H9 (cell line): ENCODE results near the gene CREB3L4. TPM values are rescaled to one million over a fixed set of nuclear protein-coding genes. Genes with fewer than 3 reads are reported as not detected.

Source experiments
- DNase-seq: peaks from one replicate; pipeline ENCODE4 v3.0.0-alpha.2; 2017
- H2AFZ ChIP-seq: one replicate; pipeline ENCODE4 v1.6.1; 2013; ENCODE audit warnings: mild to moderate bottlenecking, low read length, control low read depth, moderate library complexity
- H2AK5ac ChIP-seq: 2 replicates; pipeline ENCODE4 v1.6.1; 2013; ENCODE audit warnings: low read length, control low read depth, mixed read lengths; ENCODE audit not compliant: insufficient read length
- H2BK120ac ChIP-seq: one replicate; pipeline ENCODE4 v1.6.1; 2013; ENCODE audit warnings: low read depth, mild to moderate bottlenecking, low read length, control low read depth, inconsistent platforms; ENCODE audit not compliant: poor library complexity, severe bottlenecking
- H2BK12ac ChIP-seq: 2 replicates; pipeline ENCODE4 v1.6.1; 2013; ENCODE audit warnings: low read length, control low read depth, mixed read lengths, low read depth; ENCODE audit not compliant: insufficient read length
- H2BK15ac ChIP-seq: 2 replicates; pipeline ENCODE4 v1.6.1; 2013; ENCODE audit warnings: low read depth, low read length, control low read depth
- H2BK20ac ChIP-seq: one replicate; pipeline ENCODE4 v1.6.1; 2013; ENCODE audit warnings: low read depth, mild to moderate bottlenecking, low read length, control low read depth, inconsistent platforms; ENCODE audit not compliant: poor library complexity, severe bottlenecking
- H2BK5ac ChIP-seq: 2 replicates; pipeline ENCODE4 v1.6.1; 2013; ENCODE audit warnings: low read length, control low read depth, mixed read lengths; ENCODE audit not compliant: insufficient read length
- H3K14ac ChIP-seq: 2 replicates; pipeline ENCODE4 v1.6.1; 2013; ENCODE audit warnings: low read length, control low read depth; ENCODE audit not compliant: insufficient read depth
- H3K18ac ChIP-seq: 2 replicates; pipeline ENCODE4 v1.6.1; 2013; ENCODE audit warnings: low read depth, mild to moderate bottlenecking, mixed read lengths, low read length, control low read depth; ENCODE audit not compliant: insufficient read length
- H3K23ac ChIP-seq: 2 replicates; pipeline ENCODE4 v1.6.1; 2013; ENCODE audit warnings: low read length, control low read depth, mixed read lengths, low read depth; ENCODE audit not compliant: insufficient read length
- H3K23me2 ChIP-seq: 2 replicates; pipeline ENCODE4 v1.6.1; 2013; ENCODE audit warnings: low read depth, mild to moderate bottlenecking, mixed read lengths, low read length, control low read depth; ENCODE audit not compliant: insufficient read length, poor library complexity, severe bottlenecking
- H3K27ac ChIP-seq: 2 replicates; pipeline ENCODE4 v1.5.1; 2013; ENCODE audit warnings: low read length, control low read depth, mixed read lengths, low read depth; ENCODE audit not compliant: insufficient read length
- H3K27me3 ChIP-seq: 2 replicates; pipeline ENCODE4 v1.6.1; 2013; ENCODE audit warnings: low read length, control low read depth, inconsistent platforms; ENCODE audit not compliant: insufficient read depth
- H3K4ac ChIP-seq: 2 replicates; pipeline ENCODE4 v1.6.1; 2013; ENCODE audit warnings: low read depth, mild to moderate bottlenecking, control low read depth, inconsistent platforms, low read length, moderate library complexity
- H3K4me1 ChIP-seq: 2 replicates; pipeline ENCODE4 v1.6.1; 2013; ENCODE audit warnings: low read length, control low read depth, inconsistent platforms; ENCODE audit not compliant: insufficient read depth
- H3K4me2 ChIP-seq: 2 replicates; pipeline ENCODE4 v1.6.1; 2013; ENCODE audit warnings: low read length, control low read depth, mixed read lengths; ENCODE audit not compliant: insufficient read length, insufficient read depth
- H3K56ac ChIP-seq: 2 replicates; pipeline ENCODE4 v1.6.1; 2013; ENCODE audit warnings: low read depth, mild to moderate bottlenecking, mixed read lengths, low read length, control low read depth; ENCODE audit not compliant: insufficient read length
- H3K79me1 ChIP-seq: 2 replicates; pipeline ENCODE4 v1.6.1; 2013; ENCODE audit warnings: low read depth, mild to moderate bottlenecking, moderate library complexity, low read length, control low read depth, inconsistent platforms; ENCODE audit not compliant: insufficient read depth, poor library complexity, severe bottlenecking
- H3K79me2 ChIP-seq: 2 replicates; pipeline ENCODE4 v1.6.1; 2013; ENCODE audit warnings: low read length, control low read depth, inconsistent platforms; ENCODE audit not compliant: insufficient read depth
- H3K9ac ChIP-seq: 2 replicates; pipeline ENCODE4 v1.6.1; 2013; ENCODE audit warnings: low read length, control low read depth, mixed read lengths; ENCODE audit not compliant: insufficient read length; ENCODE audit errors: extremely low read depth
- H3K9me3 ChIP-seq: one replicate; pipeline ENCODE4 v1.6.1; 2013; ENCODE audit warnings: low read depth, low read length, inconsistent platforms; ENCODE audit not compliant: control insufficient read depth
- H3T11ph ChIP-seq: one replicate; pipeline ENCODE4 v1.6.1; 2013; ENCODE audit warnings: mild to moderate bottlenecking, low read length, control low read depth, inconsistent platforms
- H4K20me1 ChIP-seq: one replicate; pipeline ENCODE4 v1.6.1; 2013; ENCODE audit not compliant: control insufficient read depth, insufficient read length, insufficient read depth
- H4K5ac ChIP-seq: 2 replicates; pipeline ENCODE4 v1.6.1; 2013; ENCODE audit warnings: low read depth, mild to moderate bottlenecking, mixed read lengths, low read length, control low read depth; ENCODE audit not compliant: insufficient read length
- H4K8ac ChIP-seq: replicated peaks from 2 replicates; pipeline ENCODE4 v1.6.1; 2013; ENCODE audit warnings: low read length, control low read depth, mixed read lengths, low read depth; ENCODE audit not compliant: insufficient read length
- H4K91ac ChIP-seq: 2 replicates; pipeline ENCODE4 v1.6.1; 2013; ENCODE audit warnings: low read depth, mild to moderate bottlenecking, moderate library complexity, mixed read lengths, low read length, control low read depth; ENCODE audit not compliant: insufficient read length
- H3K27ac Mint-ChIP-seq, 3 experiments: 2 replicates in 2 of 3; 3 replicates in 1 of 3; pipeline ENCODE4 v1.8.0; 2020 to 2021; ENCODE audit warnings: mixed read lengths in 3 of 3, mild to moderate bottlenecking in 1 of 3, moderate library complexity in 1 of 3
- H3K27me3 Mint-ChIP-seq: 2 replicates; pipeline ENCODE4 v1.8.0; 2021; ENCODE audit warnings: low read depth, mild to moderate bottlenecking, moderate library complexity, mixed read lengths
- H3K36me3 Mint-ChIP-seq, 3 experiments: 2 replicates in 2 of 3; 3 replicates in 1 of 3; pipeline ENCODE4 v1.8.0; 2020 to 2021; ENCODE audit warnings: low read depth in 3 of 3, mixed read lengths in 3 of 3; ENCODE audit not compliant: insufficient read depth in 1 of 3
- H3K4me1 Mint-ChIP-seq, 2 experiments: 2 replicates each; pipeline ENCODE4 v1.8.0; 2020; ENCODE audit warnings: mixed read lengths in 2 of 2
- H3K4me3 Mint-ChIP-seq, 2 experiments: 2 replicates in 1 of 2; 3 replicates in 1 of 2; pipeline ENCODE4 v1.8.0; 2020 to 2021; ENCODE audit warnings: mild to moderate bottlenecking in 2 of 2, mixed read lengths in 2 of 2, moderate library complexity in 1 of 2
- H3K9me3 Mint-ChIP-seq, 2 experiments: 2 replicates in 1 of 2; 3 replicates in 1 of 2; pipeline ENCODE4 v1.8.0; 2020; ENCODE audit warnings: mild to moderate bottlenecking in 2 of 2, mixed read lengths in 2 of 2, moderate library complexity in 1 of 2
- CTCF ChIP-seq: fragments of 200-600 bp; sonication (generic); conservative IDR thresholded peaks from 3 replicates; pipeline ENCODE4 v1.8.0; 2021; ENCODE audit warnings: antibody characterized with exemption, mild to moderate bottlenecking
- WGBS: extraction: QIAGEN DNeasy Blood & Tissue Kit; methylation state at CpG from one replicate; pipeline ENCODE4 v1.1.7; 2013; ENCODE audit warnings: missing lambda C conversion rate, low lambda C conversion rate, mixed read lengths; ENCODE audit not compliant: insufficient read length; ENCODE audit errors: extremely low coverage; 5-methylcytosine and 5-hydroxymethylcytosine counted together
- total RNA-seq: library from RNA; stranded (reverse); gene quantifications from 2 replicates; pipeline ENCODE4 v1.2.1, GENCODE V29; 2021

CREB3L4 gene
- total RNA-seq, 1 experiment from 2014 or later, result 27.6 TPM

GRCh38 chr1:153934746-153935145, 33.0 kb upstream of the CREB3L4 start:
- Mint-ChIP-seq H3K4me1 (no peaks in the 10 kb centered on the region), H3K27ac (no peak overlapping the region), H3K4me3 (no peak overlapping the region; a peak in 1 of 5 replicates), H3K36me3 (peaks cover 46 to 84% (median 77%) of the 10 kb centered on the region in 3 experiments), H3K27me3 (no peaks in the 10 kb centered on the region), H3K9me3 (no peaks in the 10 kb centered on the region)
- no peak overlapping the region for H3K56ac ChIP-seq
- H4K20me1 ChIP-seq, result peaks cover 3% of the 10 kb centered on the region
- WGBS, result no CpG with 5 or more reads among the region's 9 CpGs
- H3K79me2 ChIP-seq, result no peaks in the 10 kb centered on the region
- no peak overlapping the region for H3K14ac ChIP-seq
- no peak overlapping the region for H2BK120ac ChIP-seq
- H4K8ac ChIP-seq, result no peak overlapping the region
- H4K91ac ChIP-seq, result no peak overlapping the region
- no peaks in the 10 kb centered on the region for H3K9me3 ChIP-seq
- no peak overlapping the region for H2BK12ac ChIP-seq
- no peaks in the 10 kb centered on the region for H3K4me1 ChIP-seq
- no peak overlapping the region for H3K4ac ChIP-seq
- no peak overlapping the region for H4K5ac ChIP-seq
- H2BK15ac ChIP-seq, result no peak overlapping the region
- no peak overlapping the region for H2BK5ac ChIP-seq
- H3K27ac ChIP-seq, result no peak overlapping the region
- H3T11ph ChIP-seq, result no peak overlapping the region
- H3K27me3 ChIP-seq, result no peaks in the 10 kb centered on the region
- no peaks in the 10 kb centered on the region for H3K79me1 ChIP-seq
- H3K9ac ChIP-seq, result no peak overlapping the region
- H3K4me2 ChIP-seq, result no peak overlapping the region
- no peak for DNase-seq
- no peak overlapping the region for H2AFZ ChIP-seq
- H3K18ac ChIP-seq, result no peak overlapping the region
- no peaks in the 10 kb centered on the region for H3K23me2 ChIP-seq
- no peak overlapping the region for H3K23ac ChIP-seq
- no peak for TF ChIP-seq CTCF
- H2BK20ac ChIP-seq, result no peak overlapping the region
- no peak overlapping the region for H2AK5ac ChIP-seq
